ENCODE measurements around the gene DLGAP4. TPM values are rescaled to one million over a fixed set of nuclear protein-coding genes. Genes with fewer than 3 reads are reported as not detected.

The DLGAP4 gene
- polyA plus RNA-seq, 4 donors = 45.2 to 78.3 (median 64.8) TPM

GRCh38 chr20:36320898-36321695 lies 15.0 kb downstream of the DLGAP4 start:
- no peak for DNase-seq (ENCODE audit: low read depth in 4 of 4, low spot score in 2 of 4)

GRCh38 chr20:36322131-36322530 lies 16.0 kb downstream of the DLGAP4 start:
- no peak for DNase-seq (ENCODE audit: low read depth in 4 of 4, low spot score in 2 of 4)

GRCh38 chr20:36330091-36330490 lies 24.0 kb downstream of the DLGAP4 start:
- DNase-seq (ENCODE audit: low read depth in 4 of 4, low spot score in 2 of 4) = no peak

- DNase-seq (ENCODE audit: low read depth in 4 of 4, low spot score in 2 of 4) = no peak
Measured at GRCh38 chr20:36331209-36331608, 25.1 kb downstream of the DLGAP4 start.

- no peak for DNase-seq (ENCODE audit: low read depth in 4 of 4, low spot score in 2 of 4)
Measured at GRCh38 chr20:36333841-36334240, 27.7 kb downstream of the DLGAP4 start.

GRCh38 chr20:36334281-36335205 lies 28.4 kb downstream of the DLGAP4 start:
- no peak for DNase-seq (ENCODE audit: low read depth in 4 of 4, low spot score in 2 of 4)

- no peak for DNase-seq (ENCODE audit: low read depth in 4 of 4, low spot score in 2 of 4)
Measured at GRCh38 chr20:36335206-36335870, 29.2 kb downstream of the DLGAP4 start.

- DNase-seq (ENCODE audit: low read depth in 4 of 4, low spot score in 2 of 4) = no peak
Measured at GRCh38 chr20:36336204-36336603, 30.1 kb downstream of the DLGAP4 start.

GRCh38 chr20:36336954-36337704 lies 31.0 kb downstream of the DLGAP4 start:
- no peak for DNase-seq (ENCODE audit: low read depth in 4 of 4, low spot score in 2 of 4)

GRCh38 chr20:36337886-36338285 lies 31.7 kb downstream of the DLGAP4 start:
- DNase-seq (ENCODE audit: low read depth in 4 of 4, low spot score in 2 of 4) = no peak

- DNase-seq (ENCODE audit: low read depth in 4 of 4, low spot score in 2 of 4) = no peak
Measured at GRCh38 chr20:36339646-36340592, 33.8 kb downstream of the DLGAP4 start.

GRCh38 chr20:36340593-36340990 lies 34.5 kb downstream of the DLGAP4 start:
- DNase-seq (ENCODE audit: low read depth in 4 of 4, low spot score in 2 of 4) = no peak

- DNase-seq (ENCODE audit: low read depth in 4 of 4, low spot score in 2 of 4) = no peak
Measured at GRCh38 chr20:36341331-36342020, 35.3 kb downstream of the DLGAP4 start.

- no peak for DNase-seq (ENCODE audit: low read depth in 4 of 4, low spot score in 2 of 4)
Measured at GRCh38 chr20:36342331-36343120, 36.4 kb downstream of the DLGAP4 start.

- DNase-seq (ENCODE audit: low read depth in 4 of 4, low spot score in 2 of 4) = no peak
Measured at GRCh38 chr20:36343641-36344040, 37.5 kb downstream of the DLGAP4 start.

- DNase-seq (ENCODE audit: low read depth in 4 of 4, low spot score in 2 of 4) = peak; percentile 58 to 82 (median 62)
Measured at GRCh38 chr20:36344517-36345132, 38.5 kb downstream of the DLGAP4 start.

GRCh38 chr20:36346256-36346655 lies 40.1 kb downstream of the DLGAP4 start:
- no peak for DNase-seq (ENCODE audit: low read depth in 4 of 4, low spot score in 2 of 4)

All from left renal cortex interstitium (tissue), 4 donors.